ENCODE results near the gene ARL10.

The ARL10 gene
- 6.8 to 10.4 reads per million in 2 donors for total RNA-seq

GRCh38 chr5:176365351-176366231, at the start of gene ARL10:
TSS of gene ARL10 (plus strand) at chr5:176365487. CDS start at chr5:176365564, 77 bp downstream.
- DNase-seq = peak; percentile 40

GRCh38 chr5:176317534-176318374, 47.5 kb upstream of the ARL10 start:
- DNase-seq = no peak

- DNase-seq = no peak
Measured at GRCh38 chr5:176319827-176320554, 45.3 kb upstream of the ARL10 start.

GRCh38 chr5:176320577-176320976, 44.7 kb upstream of the ARL10 start:
- DNase-seq = no peak

- DNase-seq = no peak
Measured at GRCh38 chr5:176334031-176334770, 31.1 kb upstream of the ARL10 start.

GRCh38 chr5:176337913-176338312, 27.4 kb upstream of the ARL10 start:
- DNase-seq = no peak

- no peak for DNase-seq
Measured at GRCh38 chr5:176339304-176339703, 26.0 kb upstream of the ARL10 start.

GRCh38 chr5:176341325-176342157, 23.7 kb upstream of the ARL10 start:
- no peak for DNase-seq

GRCh38 chr5:176342158-176342483, 23.2 kb upstream of the ARL10 start:
- DNase-seq = no peak

GRCh38 chr5:176342766-176343458, 22.4 kb upstream of the ARL10 start:
- no peak for DNase-seq

- no peak for DNase-seq
Measured at GRCh38 chr5:176350416-176350815, 14.9 kb upstream of the ARL10 start.

- no peak for DNase-seq
Measured at GRCh38 chr5:176352116-176352878, 13.0 kb upstream of the ARL10 start.

GRCh38 chr5:176353533-176353932, 11.8 kb upstream of the ARL10 start:
- no peak for DNase-seq

- no peak for DNase-seq
Measured at GRCh38 chr5:176355400-176356178, 9.7 kb upstream of the ARL10 start.

GRCh38 chr5:176356179-176356566, 9.1 kb upstream of the ARL10 start:
- no peak for DNase-seq

GRCh38 chr5:176359658-176360057, 5.6 kb upstream of the ARL10 start:
- DNase-seq = no peak

GRCh38 chr5:176360894-176361436, 4.3 kb upstream of the ARL10 start:
- no peak for DNase-seq

- DNase-seq = peak; percentile 94
Measured at GRCh38 chr5:176361437-176362232, 3.7 kb upstream of the ARL10 start, which contains the start of gene KIAA1191. TSS of gene KIAA1191 (minus strand) at chr5:176361764. CDS start at chr5:176359508, 2,256 bp downstream.

Data from T-helper 9 cell (primary cell).